ENCODE results near the gene AGMAT. TPM values are rescaled to one million over a fixed set of nuclear protein-coding genes. Genes with fewer than 3 reads are reported as not detected.

The AGMAT gene
- total and polyA plus RNA-seq, 2 of the 8 experiments (the other 6 are each of a cell fraction or from before 2014, with no cell fraction given): 3.7 to 5.8 TPM

DNA sequence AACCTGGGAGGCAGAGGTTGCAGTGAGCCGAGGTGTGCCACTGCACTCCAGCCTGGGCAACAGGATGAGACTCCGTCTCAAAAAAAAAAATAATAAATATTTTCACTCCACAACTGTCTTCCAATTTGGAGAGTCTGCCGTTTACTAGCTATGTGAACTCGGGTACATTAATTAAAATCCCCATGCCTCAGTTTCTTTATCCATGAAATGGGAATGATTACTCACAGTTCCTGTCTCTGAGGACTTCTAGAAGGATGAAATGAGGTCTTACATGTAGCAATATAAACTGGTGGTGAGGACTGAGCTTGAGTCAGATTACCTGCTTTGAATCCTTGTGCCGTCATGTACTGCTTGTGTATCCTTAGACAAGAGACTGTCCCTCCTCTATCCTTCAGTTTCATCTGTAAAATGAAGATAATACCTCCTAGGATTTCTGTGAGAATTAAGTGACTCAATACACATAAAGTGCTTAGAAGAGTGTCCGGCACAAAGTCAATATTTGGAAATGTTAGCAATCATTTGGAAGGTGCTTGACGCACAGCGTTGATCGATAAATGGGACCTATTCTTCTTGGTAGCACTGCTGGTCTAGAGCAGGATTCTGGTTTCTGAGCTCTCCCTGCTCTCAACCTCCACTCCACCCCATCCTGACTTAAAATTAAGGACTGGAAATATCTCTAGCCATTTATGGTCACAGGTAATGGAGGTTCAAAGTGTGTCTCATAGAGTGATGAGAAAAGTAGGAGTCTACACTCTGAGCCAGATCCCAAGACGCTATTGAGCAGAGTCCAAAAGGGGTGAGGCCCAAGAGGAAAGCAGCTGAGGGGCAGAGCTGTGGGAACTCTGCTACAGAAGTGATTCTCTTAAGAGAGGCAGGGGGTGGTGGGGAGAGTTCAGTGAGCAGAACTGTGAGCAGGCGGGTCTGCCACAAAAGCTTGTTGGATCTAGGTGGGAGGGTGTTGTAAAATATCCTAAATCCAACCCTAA is 20.8 kb upstream of the AGMAT start:
- DNase-seq (ENCODE audit: low read depth in 1 of 2, low spot score in 2 of 2) (no peak), FAIRE-seq (no peak)
- WGBS, 2 experiments (ENCODE audit: extremely low coverage in 1 of 2, insufficient coverage in 1 of 2, insufficient read length in 1 of 2, insufficient replicate concordance in 2 of 2, low coverage in 1 of 2, low lambda C conversion rate in 2 of 2, missing lambda C conversion rate in 1 of 2): 82% methylated on average over 11 of the region's 11 CpGs; no CpG with 5 or more reads in 1 of the 2 experiments
- Histone ChIP-seq H3K56ac (replicated peaks; ENCODE audit: insufficient read length, low read depth, low read length) (no peak overlapping the region), H3K79me2 (ENCODE audit: control insufficient read depth in 1 of 2, insufficient read depth in 2 of 2, low read length in 2 of 2) (no peaks in the 10 kb centered on the region), H3K14ac (ENCODE audit: insufficient read length) (no peak overlapping the region), H3K27ac (ENCODE audit: low read depth, low read length) (no peak overlapping the region), H2BK120ac (replicated peaks; ENCODE audit: low read depth, low read length) (no peak overlapping the region), H3K4me1 (replicated peaks in 1 of 4; ENCODE audit: control insufficient read depth in 3 of 4, insufficient read depth in 4 of 4, low read length in 3 of 4) (peaks cover 0 to 7% (median 4%) of the 10 kb centered on the region in 4 experiments; a peak in 3 of 7 replicates), H3K23me2 (ENCODE audit: low read depth, low read length) (peaks cover 9% of the 10 kb centered on the region; the same call in 1 of the 2 replicates), H2AK5ac (ENCODE audit: low read depth, low read length) (no peak overlapping the region), H3K4me2 (ENCODE audit: insufficient read depth in 1 of 2, low read depth in 2 of 2, low read length in 2 of 2) (no peak overlapping the region), H3K27me3 (replicated peaks in 1 of 4; ENCODE audit: control insufficient read depth in 3 of 4, extremely low read depth in 1 of 4, insufficient read depth in 3 of 4, low read length in 3 of 4) (peaks cover 2 to 11% (median 9%) of the 10 kb centered on the region in 4 experiments), H4K5ac (ENCODE audit: insufficient read length, low read depth, low read length) (no peak overlapping the region), H3K23ac (ENCODE audit: insufficient read length) (no peak overlapping the region), H2BK20ac (ENCODE audit: low read length) (no peak overlapping the region), H4K91ac (replicated peaks; ENCODE audit: insufficient read length, low read length) (no peak overlapping the region), H4K8ac (ENCODE audit: extremely low read depth, insufficient read depth, low read length) (no peak overlapping the region), H3K36me3 (ENCODE audit: control insufficient read depth in 2 of 4, insufficient read depth in 4 of 4, low read length in 3 of 4) (no peaks in the 10 kb centered on the region), H3K79me1 (ENCODE audit: low read depth, low read length) (no peaks in the 10 kb centered on the region), H3K9me3 (ENCODE audit: insufficient read depth in 2 of 2, low read depth in 1 of 2, low read length in 1 of 2) (no peaks in the 10 kb centered on the region; a peak in 1 of 4 replicates), H2BK15ac (ENCODE audit: low read length) (no peak overlapping the region), H3K4ac (replicated peaks; ENCODE audit: insufficient read length, low read depth, low read length) (no peak overlapping the region), H3K18ac (ENCODE audit: extremely low read depth, low read length) (no peak overlapping the region), H2BK5ac (ENCODE audit: low read depth, low read length) (no peak overlapping the region), H4K20me1 (replicated peaks in 1 of 2; ENCODE audit: control insufficient read depth in 1 of 2, insufficient read depth in 2 of 2, low read length in 2 of 2) (no peaks in the 10 kb centered on the region), H2BK12ac (ENCODE audit: low read depth, low read length) (no peak overlapping the region), H3K9ac (replicated peaks in 1 of 4; ENCODE audit: extremely low read depth in 1 of 4, low read depth in 3 of 4, low read length in 3 of 4) (no peak overlapping the region), H2AFZ (ENCODE audit: low read length) (no peak overlapping the region), H3K4me3 (ENCODE audit: extremely low read depth in 1 of 4, insufficient read depth in 2 of 4, low read depth in 3 of 4, low read length in 4 of 4) (no peak overlapping the region)
- POLR2A ChIA-PET (ENCODE audit: partially characterized antibody): interaction anchor here (1.2 to 4.4 kb wide), 2 partner anchors 9 to 12 kb away, joined by 3 to 37 read pairs; partner anchors contain the start of gene DDI2
- CTCF ChIA-PET (ENCODE audit: partially characterized antibody): interaction anchor here (0.7 to 1.9 kb wide), 4 partner anchors 11 to 186 kb away, joined by 3 to 8 read pairs (median 4); no protein-coding TSS in a partner anchor
- TF ChIP-seq RBBP5 (IDR thresholded peaks at IDR 0.05; ENCODE audit: borderline replicate concordance, low read depth, low read length) (no peak), RXRA (IDR thresholded peaks at IDR 0.05; ENCODE audit: insufficient read depth, low read depth, low read length) (no peak), RFX5 (IDR thresholded peaks at IDR 0.05; ENCODE audit: borderline replicate concordance, low read depth, low read length) (no peak), ATF2 (IDR thresholded peaks at IDR 0.05; ENCODE audit: low read length) (no peak), SIRT6 (IDR thresholded peaks at IDR 0.05; ENCODE audit: low read length) (no peak), SAP30 (IDR thresholded peaks at IDR 0.05; ENCODE audit: insufficient read depth, insufficient replicate concordance, low read length) (no peak), HDAC6 (IDR thresholded peaks at IDR 0.05; ENCODE audit: low read depth, low read length) (no peak), JUN (IDR thresholded peaks at IDR 0.05; ENCODE audit: low read depth, low read length) (no peak), FOSL1 (IDR thresholded peaks at IDR 0.05; ENCODE audit: insufficient read depth, low read depth, low read length) (no peak)
